Esophagus squamous epithelium (tissue), 5 donors: ENCODE measurements around the gene VSNL1. TPM values are rescaled to one million over a fixed set of nuclear protein-coding genes. Genes with fewer than 3 reads are reported as not detected.

Source experiments
- DNase-seq: peaks from one replicate; lab custom pipeline; 2025; lab: John Stamatoyannopoulos, UW
- H3K27ac ChIP-seq, 4 donors: fragments of 200-600 bp; sonication (generic); one replicate each; pipeline ENCODE4 v1.5.1; 2016 to 2019; ENCODE audit warnings: mild to moderate bottlenecking in 1 of 4
- H3K27me3 ChIP-seq, 4 donors: fragments of 200-600 bp; sonication (generic); 1 replicate in 3 of 4; 2 replicates in 1 of 4; pipeline versions ENCODE4 v1.5.1 to v1.6.0; 2017 to 2021; ENCODE audit warnings: antibody characterized with exemption in 1 of 4
- H3K36me3 ChIP-seq, 3 donors: fragments of 200-600 bp; sonication (generic); one replicate each; pipeline ENCODE4 v1.5.1; 2016 to 2019
- H3K4me1 ChIP-seq, 3 donors: fragments of 200-600 bp; sonication (generic); one replicate each; pipeline ENCODE4 v1.5.1; 2017 to 2019
- H3K4me3 ChIP-seq, 4 donors: fragments of 200-600 bp; sonication (generic); 1 replicate in 3 of 4; 2 replicates in 1 of 4; pipeline ENCODE4 v1.5.1; 2016 to 2019; ENCODE audit warnings: mild to moderate bottlenecking in 2 of 4, moderate library complexity in 1 of 4
- H3K9me3 ChIP-seq, 3 donors: fragments of 200-600 bp; sonication (generic); one replicate each; pipeline ENCODE4 v1.5.1; 2016 to 2019
- CTCF ChIP-seq, 6 experiments: fragments of 450-650 bp in 4 of 6; fragments of 200-600 bp in 2 of 6; sonication (generic) in 2 of 6; IDR thresholded peaks; one replicate each; pipeline ENCODE4 v1.5.1; 2016 to 2019; ENCODE audit warnings: antibody characterized with exemption in 6 of 6, mild to moderate bottlenecking in 4 of 6, moderate library complexity in 4 of 6
- POLR2A ChIP-seq, 4 donors: fragments of 450-650 bp; IDR thresholded peaks; one replicate each; pipeline ENCODE4 v1.6.1; 2017; ENCODE audit warnings: antibody characterized with exemption in 4 of 4, mild to moderate bottlenecking in 4 of 4, moderate library complexity in 3 of 4
- WGBS, 2 donors: methylation state at CpG; one replicate each; pipeline ENCODE4 v1.1.5; 2018; 5-methylcytosine and 5-hydroxymethylcytosine counted together
- intact Hi-C: fragments of 100-400 bp; cut with DNase I; formaldehyde crosslinking; loops from one replicate; pipeline ENCODE4 v1.15.0; 2022
- total RNA-seq, 4 donors: library from RNA; depleted of rRNA; stranded (reverse); fragments of >200 nt; gene quantifications; one replicate each; pipeline ENCODE4 v1.1.0, GENCODE V29; 2016
- donor health status: DM: yes; HTN: yes; CAD: no.

Gene VSNL1
- total RNA-seq, 4 donors from 2014 or later, result 39.1 to 88.3 (median 51.0) TPM

- Histone ChIP-seq H3K4me3 (no peak overlapping the region), H3K27me3 (no peaks in the 10 kb centered on the region), H3K36me3 (peaks cover 0 to 12% (median 0%) of the 10 kb centered on the region in 3 donors), H3K4me1 (peaks cover 0 to 12% (median 0%) of the 10 kb centered on the region in 3 donors), H3K9me3 (no peaks in the 10 kb centered on the region), H3K27ac (no peak overlapping the region)
- intact Hi-C loops, result no loop called here
- no peak for DNase-seq
- WGBS, 2 donors, result 69 to 80% methylated on average over 3 of the region's 3 CpGs
- no peak for TF ChIP-seq CTCF (IDR thresholded peaks at IDR 0.05)
- TF ChIP-seq POLR2A (IDR thresholded peaks at IDR 0.05), result no peak
Measured at GRCh38 chr2:17626986-17627385, 86.5 kb downstream of the VSNL1 start.

GRCh38 chr2:17627434-17627833 is 86.9 kb downstream of the VSNL1 start:
- Histone ChIP-seq H3K9me3 (no peaks in the 10 kb centered on the region), H3K4me3 (no peak overlapping the region), H3K27ac (no peak overlapping the region), H3K4me1 (peaks cover 0 to 12% (median 0%) of the 10 kb centered on the region in 3 donors), H3K27me3 (no peaks in the 10 kb centered on the region), H3K36me3 (peaks cover 0 to 17% (median 0%) of the 10 kb centered on the region in 3 donors)
- no peak for DNase-seq
- intact Hi-C loops, result no loop called here
- no peak for TF ChIP-seq POLR2A (IDR thresholded peaks at IDR 0.05)
- no peak for TF ChIP-seq CTCF (IDR thresholded peaks at IDR 0.05)
- WGBS, 2 donors, result 43 to 75% methylated on average over 2 of the region's 2 CpGs

- Histone ChIP-seq H3K27ac (peak overlapping the region in 3 of 4 donors; percentile 24 to 57 (median 53)), H3K36me3 (peaks cover 0 to 21% (median 0%) of the 10 kb centered on the region in 3 donors), H3K9me3 (no peaks in the 10 kb centered on the region), H3K4me1 (peaks cover 0 to 12% (median 0%) of the 10 kb centered on the region in 3 donors), H3K4me3 (no peak overlapping the region), H3K27me3 (no peaks in the 10 kb centered on the region)
- intact Hi-C loops, result no loop called here
- TF ChIP-seq POLR2A (IDR thresholded peaks at IDR 0.05) (no peak), CTCF (IDR thresholded peaks at IDR 0.05) (no peak)
- 46 to 65% methylated on average over 1 to 2 of the region's 2 CpGs for WGBS, 2 donors
- no peak for DNase-seq
Measured at GRCh38 chr2:17628349-17629261, 88.1 kb downstream of the VSNL1 start.

GRCh38 chr2:17630089-17630488 is 89.6 kb downstream of the VSNL1 start:
- H3K4me3 ChIP-seq, result no peak overlapping the region
- 91 to 93% methylated on average over 4 of the region's 4 CpGs for WGBS, 2 donors
- DNase-seq, result no peak
- TF ChIP-seq POLR2A (IDR thresholded peaks at IDR 0.05) (no peak), CTCF (IDR thresholded peaks at IDR 0.05) (no peak)
- peaks cover 0 to 12% (median 0%) of the 10 kb centered on the region in 3 donors for H3K4me1 ChIP-seq
- H3K27ac ChIP-seq, result no peak overlapping the region
- peaks cover 0 to 21% (median 0%) of the 10 kb centered on the region in 3 donors for H3K36me3 ChIP-seq
- intact Hi-C loops, result no loop called here
- H3K27me3 ChIP-seq, result no peaks in the 10 kb centered on the region
- no peaks in the 10 kb centered on the region for H3K9me3 ChIP-seq

- peaks cover 0 to 25% (median 0%) of the 10 kb centered on the region in 3 donors for H3K36me3 ChIP-seq
- intact Hi-C loops, result no loop called here
- 64 to 88% methylated on average over 4 of the region's 4 CpGs for WGBS, 2 donors
- no peak overlapping the region for H3K27ac ChIP-seq
- no peak for DNase-seq
- H3K4me3 ChIP-seq, result no peak overlapping the region
- no peak for TF ChIP-seq CTCF (IDR thresholded peaks at IDR 0.05)
- TF ChIP-seq POLR2A (IDR thresholded peaks at IDR 0.05), result no peak
- H3K9me3 ChIP-seq, result no peaks in the 10 kb centered on the region
- H3K27me3 ChIP-seq, result no peaks in the 10 kb centered on the region
- no peaks in the 10 kb centered on the region for H3K4me1 ChIP-seq
Measured at GRCh38 chr2:17634997-17635396, 94.5 kb downstream of the VSNL1 start.
